ENCODE data around the gene DDX17.

DDX17 gene

DNA sequence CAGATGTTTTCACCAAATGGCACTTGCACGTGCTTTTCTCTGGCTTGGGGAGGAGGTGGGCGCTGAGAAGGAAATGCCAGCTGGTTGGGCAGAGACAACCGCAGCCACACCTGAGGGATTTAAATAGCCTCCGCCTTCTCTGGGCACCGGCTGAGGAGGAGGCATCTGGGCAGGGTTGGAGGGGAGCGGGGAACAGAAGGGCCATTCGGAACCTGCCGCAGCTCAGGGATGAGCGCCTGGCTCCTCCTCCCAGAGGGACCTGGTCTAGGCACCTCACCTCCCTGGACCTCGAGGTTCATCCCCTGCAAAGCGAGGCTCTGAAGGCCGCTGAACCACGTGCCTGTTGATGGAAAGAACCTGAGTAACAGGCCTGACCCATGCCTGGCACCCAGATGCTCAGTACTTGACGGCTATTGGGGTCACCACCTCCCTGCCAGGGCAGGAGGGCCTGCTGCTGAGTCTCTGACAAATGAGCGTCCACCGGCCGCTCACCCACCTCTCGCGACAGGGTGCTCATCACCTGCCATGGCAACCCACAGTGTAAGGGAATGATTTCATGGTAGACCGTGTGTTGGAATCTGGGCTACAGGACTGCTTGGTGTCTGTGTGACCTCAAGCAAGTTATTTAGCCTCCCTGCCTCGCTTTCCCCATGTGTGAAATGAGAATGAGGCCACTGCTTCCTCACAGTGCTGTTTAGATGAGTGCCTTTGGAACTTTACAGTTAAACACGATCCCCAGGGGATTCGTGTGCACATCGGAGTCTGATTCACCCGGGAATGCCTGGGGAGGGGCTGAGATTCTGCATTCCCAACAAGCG, 40.2 kb downstream of the DDX17 start:
- DNase-seq, result no peak

DNA sequence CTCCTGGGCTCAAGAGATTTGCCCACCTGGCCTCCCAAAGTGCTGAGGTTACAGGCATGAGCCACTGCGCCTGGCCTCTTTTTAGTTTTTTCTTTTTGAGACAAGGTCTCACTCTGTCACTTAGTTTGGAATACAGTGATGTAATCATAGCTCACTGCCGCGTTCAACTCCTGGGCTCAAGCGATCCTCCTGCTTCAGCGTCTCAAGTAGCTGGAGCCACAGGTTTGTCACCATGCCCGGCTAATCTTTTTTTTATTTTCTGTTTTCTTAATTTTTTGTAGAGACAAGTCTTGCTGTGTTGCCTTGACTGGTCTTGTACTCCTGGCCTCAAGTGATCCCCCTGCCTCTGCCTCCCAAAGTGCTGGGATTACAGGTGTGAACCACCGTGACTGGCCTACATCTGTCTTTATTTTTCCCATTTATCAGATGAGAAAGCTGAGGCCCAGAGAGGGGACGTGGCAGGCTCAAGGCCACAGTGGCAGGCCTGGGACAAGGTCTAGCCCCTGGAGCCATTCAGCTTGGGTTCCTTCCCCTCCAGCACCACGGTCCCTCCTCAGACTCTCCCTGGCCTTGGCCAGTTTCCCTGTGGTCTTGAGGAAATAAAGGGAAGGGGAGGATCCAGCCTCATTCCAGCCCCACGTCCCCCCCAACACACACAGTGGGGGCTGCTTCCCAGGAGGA, 41.0 kb downstream of the DDX17 start:
- DNase-seq, result no peak

DNA sequence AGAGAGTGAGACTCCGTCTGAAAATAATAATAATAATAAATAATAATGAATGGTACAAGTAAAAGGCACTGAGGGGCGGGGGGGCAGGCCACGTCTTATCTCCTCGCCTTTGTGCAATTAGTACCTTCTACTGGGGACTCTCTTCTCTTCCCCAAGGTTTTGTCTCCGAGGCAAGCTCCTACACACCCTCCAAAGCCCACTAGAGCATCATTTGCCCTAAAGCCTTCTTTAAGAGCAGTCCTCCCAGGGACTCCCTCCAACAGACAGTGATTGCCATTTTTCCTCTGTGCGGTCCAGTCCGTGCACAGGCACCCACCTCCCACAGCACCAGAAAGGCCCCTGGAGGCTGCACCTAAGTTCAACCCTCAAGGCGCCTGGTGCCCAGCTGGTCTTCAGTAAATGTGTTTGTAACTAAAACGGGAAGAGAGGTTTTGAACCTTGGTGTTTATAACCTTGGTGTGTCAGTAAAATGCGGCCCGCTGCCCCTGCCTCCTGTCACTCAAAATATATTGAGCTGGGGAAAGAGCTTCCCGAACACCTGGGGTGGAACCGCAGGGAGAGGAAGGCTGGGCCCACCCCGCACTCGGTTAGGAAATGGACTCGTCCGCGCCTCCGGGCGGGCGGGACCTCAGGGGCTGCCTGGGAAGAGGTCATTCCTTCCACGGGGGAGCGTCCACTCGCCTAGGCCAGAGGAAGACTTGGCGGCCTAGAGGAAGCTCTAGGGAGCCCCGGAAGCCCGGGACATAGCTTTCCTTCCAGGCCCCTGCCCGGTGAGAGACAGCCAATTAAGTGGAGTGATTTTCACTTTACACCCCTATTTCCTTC, 42.9 kb downstream of the DDX17 start:
- no peak for DNase-seq

DNA sequence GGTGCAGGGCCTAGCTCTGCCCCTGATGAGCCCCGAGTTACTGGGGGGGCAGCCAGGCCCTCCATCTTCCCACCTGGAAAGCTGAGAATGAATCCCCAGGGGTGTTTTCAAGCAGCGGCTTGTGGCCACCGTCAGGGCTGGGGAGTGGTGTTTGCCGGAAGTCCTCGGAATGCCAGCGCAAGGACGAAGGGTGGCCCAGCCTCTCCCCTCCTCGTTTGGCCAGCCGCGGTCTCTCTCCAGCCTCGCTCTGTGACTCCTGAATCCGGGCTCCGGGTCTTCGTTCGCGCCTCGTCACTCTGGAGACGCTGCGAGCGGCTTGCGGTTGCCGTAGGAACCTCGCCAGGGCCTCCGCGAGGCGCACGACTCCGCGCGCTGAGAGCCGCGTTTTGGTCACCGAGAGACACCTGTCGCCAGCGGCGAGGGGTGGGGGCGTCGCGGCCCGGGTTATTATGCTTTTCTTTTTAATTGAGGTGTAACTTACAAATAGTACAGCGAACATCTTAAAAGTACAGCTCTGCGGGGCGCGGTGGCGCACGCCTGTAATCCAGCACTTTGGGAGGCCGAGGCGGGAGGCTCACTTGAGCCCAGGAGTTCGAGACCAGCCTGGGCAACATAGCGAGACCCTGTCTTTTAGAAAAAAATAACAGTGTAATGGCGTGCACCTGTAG, 44.6 kb downstream of the DDX17 start:
- DNase-seq, result peak; percentile 42 to 66

DNA sequence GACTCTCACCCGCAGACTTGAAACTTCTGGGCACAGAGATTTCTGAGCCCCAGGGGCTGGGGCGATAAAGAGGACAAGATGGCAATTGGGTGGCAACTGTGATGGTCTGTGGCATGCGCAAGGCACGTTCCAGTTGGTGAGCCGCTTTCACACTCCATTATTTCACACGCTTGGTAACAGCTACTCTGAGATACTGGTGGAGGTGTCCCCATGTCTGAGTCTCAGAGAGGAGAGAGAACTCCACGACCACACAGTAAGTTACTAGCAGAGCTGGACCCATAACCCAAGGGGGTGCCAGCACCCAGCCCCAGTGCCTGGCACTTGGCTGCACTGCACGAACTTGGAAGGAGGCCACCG, 45.1 kb downstream of the DDX17 start:
- DNase-seq, result no peak

DNA sequence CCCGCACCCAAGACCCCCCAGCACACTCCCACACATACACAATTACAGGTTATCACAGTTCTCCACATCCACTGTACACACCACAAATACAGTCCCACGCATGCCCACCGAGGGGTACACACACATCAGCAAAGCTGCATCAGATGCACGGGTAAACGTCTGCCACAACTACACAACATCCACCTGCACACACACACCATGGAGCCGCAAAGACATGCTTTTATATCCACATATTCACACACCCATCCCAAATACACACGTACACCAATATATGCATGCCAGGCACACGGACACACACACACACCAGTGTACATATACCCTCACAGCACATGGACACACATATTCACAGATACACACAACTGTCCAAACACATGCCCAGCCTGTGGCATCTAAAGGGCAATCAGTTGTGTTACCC, 45.7 kb downstream of the DDX17 start:
- DNase-seq, result no peak

DNA sequence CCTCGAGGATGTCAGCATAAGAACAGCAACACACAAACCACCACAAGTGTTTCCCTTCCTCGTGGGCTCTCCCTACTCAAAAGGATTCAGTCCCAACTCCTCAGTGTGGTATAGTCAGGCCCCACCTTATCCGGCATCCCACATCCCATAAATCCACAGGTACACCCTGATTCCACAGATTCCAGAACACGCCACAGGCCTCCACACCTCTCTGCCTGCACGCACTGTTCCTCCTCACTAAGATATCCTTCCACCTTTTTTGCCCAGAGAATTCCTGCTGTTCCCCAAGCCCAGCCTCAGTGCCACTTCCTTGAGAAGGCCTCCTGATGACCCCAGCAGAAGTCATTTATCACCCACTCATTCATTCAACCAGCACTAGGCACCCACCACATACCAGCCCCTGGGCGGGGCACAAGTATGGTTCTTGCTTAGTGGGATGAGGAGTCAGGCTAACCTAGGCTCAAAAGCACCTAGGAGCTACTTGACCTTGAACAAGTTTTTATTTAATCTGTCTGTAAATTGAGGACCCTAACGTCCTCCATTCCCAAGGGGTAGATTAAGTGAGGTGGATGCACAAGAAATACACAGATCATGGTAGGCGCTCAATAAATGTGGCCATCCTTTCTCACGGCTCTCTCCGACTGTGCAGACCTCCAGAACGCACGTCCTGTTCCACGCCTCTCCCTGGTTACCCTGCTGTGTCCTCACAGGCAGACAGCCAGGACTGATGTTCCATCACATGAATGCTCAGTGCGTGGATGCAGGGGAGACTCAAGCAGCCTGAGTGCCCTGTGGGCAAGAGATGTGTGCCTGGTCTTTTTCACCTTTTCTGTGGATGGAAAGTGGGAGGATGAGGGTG, 49.0 kb downstream of the DDX17 start:
- no peak for DNase-seq

DNA sequence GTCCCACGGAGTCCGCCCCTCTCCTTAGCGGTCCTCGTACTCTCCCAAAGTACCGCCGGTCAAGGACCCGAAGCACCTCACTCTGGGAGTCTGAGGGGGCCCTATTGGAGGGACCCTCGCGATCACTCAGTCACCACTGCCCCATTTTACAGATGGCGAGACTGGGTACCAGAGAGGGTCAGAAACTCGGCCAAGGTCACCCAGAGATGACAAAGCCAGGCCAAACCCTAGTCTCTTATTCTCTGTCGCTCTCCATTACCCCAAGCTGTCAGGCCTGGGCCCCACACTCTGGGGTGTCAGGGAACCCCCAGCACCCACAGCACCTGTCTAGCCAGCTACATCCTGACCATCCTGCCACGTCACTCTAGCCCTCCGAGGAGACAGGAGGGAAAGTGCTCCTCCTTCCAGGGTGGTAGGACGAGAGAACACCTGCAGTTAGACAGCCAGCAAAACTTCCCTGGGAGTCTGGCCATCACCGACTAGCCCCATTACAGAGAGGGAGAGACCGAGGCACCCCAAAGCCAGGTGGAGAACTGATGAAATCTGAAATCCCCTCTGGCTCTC, 49.8 kb downstream of the DDX17 start:
- no peak for DNase-seq

DNA sequence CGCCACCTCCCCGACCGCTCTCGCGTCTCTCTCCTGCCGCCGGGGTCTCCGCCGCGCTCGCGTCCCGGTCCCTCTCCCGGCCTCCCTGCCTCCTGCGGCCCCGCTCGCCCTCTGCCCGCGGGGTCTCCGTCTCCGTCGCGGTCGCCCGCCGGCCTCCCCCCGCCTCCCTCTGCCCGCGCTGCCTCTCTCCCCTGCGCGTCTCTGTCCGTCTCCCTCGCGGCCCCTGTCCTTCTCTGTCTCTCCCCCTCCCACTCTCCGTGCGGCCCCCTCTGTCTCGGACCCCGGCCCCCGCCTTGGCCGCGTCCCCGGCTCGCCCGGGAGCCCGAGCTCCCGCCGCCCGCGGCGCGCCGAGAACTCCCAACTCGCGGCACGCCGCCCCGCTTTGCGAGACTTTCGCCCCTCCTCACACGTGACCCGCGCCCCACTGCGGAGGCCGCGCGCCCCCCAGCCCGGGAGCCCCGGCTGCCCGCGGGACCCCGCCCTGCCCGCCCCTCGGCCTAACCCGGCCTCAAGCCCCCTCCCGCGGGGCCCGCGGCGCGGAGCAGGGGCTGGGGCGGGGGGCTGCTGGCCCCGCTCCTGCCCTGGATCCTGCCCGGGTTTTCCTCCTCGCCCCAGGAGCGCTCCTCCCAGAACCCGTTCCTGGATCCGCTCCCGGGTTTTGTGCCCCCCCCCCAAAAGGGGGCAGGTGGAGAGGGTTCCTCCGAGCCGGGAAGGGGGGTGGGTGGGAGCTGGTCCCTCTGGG, 50.4 kb downstream of the DDX17 start:
- no peak for DNase-seq

DNA sequence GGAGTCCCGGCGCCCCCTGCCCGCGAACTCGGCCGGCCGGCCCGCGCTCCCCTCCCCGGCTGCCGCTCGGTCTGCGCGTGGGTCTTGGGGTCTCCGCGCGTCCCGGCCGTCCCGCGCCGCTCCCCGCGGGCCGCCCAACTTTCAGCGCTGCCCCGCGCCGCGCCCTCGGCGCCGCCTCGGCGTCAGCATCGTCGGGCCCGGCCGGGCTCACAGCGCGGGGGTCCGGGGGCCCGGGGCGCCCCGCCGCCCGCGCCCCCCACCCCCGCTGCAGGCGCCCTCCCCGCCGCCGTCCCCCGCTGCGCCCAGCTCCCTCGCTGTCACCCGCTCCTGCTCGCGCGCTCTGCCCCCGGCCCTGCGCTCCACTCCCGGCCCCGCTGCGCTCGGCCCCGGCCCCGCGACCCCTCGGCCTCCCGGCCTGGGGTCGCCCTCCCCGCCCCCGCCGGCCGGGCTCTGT, 51.0 kb downstream of the DDX17 start, which contains the start of gene KCNJ4:
Gene KCNJ4 (minus strand): TSS at position 124 of the 454 bp plus-strand sequence. CDS start 27,067 bp downstream, outside the sequence.
- DNase-seq, result no peak

DNA sequence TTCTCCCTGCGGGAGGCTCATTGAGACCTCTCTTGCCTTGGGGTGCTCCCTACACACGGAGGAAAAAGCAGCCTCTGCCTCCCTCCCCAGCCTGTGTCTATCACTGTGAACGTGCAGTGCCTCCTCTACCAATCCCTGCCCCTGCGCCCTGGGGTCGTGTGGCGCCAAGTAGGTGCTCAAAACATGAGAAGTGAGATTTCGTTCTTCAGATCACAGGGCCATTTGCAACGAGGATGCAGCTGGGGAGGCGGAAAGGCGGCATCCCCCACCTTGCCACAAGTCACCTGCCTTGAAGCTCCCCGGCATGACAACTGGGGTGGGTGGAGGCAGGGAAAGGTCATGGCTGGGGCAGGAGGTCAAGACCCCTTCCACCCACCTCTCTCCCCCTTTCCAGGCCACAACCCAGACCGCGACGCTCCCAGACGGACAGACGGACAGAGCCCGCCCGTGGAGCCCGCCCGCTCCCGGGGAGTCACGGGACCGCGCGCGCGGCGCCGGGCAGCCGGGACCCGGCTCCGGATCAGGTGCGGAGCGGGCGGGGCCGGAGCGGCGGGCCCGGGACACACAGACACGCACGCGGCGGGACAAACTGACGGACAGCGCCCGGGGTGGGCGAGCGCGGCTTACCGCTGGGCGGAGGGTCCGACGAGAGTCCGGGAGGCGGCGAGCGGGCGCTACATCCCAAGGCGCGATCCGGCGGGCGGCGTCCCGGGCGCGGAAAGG, 51.6 kb downstream of the DDX17 start:
- no peak for DNase-seq

DNA sequence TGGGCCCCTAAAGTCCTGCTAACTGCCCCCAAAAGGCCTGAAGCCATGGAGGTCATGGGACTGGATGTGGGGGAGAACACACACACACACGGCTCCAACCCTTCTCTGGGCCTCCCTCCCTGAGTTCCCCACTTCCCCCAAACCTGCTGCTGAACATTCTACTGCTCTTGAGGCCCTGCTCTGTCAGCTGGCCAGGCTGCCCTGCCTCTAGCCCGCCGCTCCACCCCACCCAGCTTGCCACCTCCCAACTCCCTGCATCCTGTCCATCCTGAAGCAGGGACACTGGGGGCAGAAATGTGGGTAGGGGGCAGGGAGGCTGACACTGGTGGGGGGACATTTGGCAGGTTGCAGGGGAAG, 52.1 kb downstream of the DDX17 start:
- no peak for DNase-seq

DNA sequence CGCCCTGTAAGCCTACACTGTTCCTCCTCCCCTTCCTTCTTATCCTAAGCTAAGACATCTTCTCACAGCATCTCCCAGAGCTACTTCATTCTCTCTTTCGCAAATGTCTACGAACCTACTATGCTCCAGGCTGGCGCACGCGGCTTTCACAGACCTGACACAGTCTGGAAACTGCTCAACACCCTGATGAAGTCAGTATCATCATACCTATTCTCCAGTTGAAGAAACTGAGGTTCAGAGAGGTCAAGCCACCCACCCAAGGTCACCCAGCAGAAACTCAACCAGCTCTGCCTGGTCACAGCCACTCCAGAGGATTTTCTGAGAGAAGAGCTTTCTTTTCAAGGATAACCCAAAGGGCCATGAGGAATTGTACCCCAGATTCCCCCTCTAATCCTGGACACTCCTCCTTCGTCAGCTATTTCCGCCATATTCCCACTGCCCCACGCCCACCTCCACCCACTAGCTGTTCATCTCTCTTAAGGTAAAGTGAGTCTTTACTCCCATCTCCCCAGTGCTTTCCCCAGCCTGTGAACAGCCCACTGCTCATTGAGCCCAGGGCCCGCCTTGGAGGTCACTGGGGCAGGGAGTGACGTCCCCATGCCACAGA, 52.9 kb downstream of the DDX17 start:
- no peak for DNase-seq

DNA sequence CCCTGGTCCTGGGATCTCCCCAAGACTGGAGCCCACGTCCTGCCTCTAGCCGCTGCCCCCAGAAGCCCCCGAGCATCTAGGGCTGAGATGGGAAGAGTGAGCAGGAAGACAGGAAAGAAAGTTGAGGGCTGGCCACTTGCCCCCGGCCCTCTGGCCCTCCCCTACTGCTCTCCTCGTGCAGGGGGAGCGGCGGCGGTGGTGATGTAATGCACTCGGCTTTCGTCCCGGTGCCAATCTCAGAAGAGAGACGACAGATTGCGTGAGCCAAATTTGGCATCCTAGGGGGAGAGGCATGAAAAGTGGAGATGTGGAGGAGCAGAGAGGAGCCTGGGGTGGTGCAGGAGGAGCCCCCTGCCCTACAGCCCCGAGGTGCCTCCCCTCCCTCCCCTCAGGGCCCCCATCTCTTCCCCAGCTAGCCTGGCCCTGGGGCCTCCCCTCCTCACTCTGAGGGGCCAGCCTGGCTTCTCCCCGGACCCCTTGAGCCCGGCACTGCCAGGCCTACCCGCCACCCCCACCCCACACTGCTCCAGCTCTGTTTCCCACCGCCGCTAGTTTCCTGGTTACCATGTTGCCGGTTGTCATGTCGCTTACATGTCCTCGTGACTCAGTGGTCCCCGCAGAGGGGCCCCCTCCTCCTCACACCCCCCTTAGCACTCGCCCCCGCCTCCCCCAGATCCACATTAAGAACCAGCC, 53.6 kb downstream of the DDX17 start:
- DNase-seq, result peak; percentile 22 to 31

DNA sequence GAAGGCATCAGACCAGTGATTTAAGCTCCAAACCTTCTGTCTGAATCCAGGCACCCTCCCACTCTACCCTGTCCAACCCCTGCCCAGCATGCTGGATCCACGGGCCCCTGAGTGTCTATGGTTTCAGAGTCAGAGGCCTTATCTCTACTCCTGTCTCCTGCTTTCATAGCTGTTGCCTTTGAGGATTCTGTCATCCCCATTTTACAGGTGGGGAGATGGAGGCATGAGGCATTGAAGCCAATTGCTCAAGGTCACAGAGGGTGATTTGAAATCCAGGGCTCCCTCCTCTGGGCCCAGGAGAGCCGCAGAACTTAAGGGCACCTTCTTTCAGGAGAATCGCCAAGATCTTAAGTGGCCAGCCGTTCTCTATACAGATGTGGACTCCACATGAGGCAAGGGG, 54.2 kb downstream of the DDX17 start:
- no peak for DNase-seq

DNA sequence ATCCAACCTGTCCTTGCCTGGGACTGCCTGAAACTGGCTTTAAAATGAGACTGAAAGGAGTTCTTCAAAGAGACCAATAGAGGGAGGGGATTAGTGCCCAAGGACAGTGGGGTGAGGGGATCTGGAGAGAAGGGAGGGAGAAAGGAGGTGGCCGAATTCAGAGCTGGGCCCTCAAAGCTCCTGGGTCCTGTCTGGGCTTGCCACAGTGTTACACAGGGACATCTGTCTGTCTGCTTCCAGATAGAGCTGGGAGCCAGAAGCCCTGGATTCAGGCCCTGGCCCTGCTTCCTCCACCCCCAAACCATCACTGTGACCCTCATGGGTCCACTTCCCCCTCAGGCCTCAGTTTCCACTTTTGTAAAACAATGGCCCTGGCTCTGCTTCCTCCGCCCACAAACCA, 54.7 kb downstream of the DDX17 start:
- DNase-seq, result no peak

DNA sequence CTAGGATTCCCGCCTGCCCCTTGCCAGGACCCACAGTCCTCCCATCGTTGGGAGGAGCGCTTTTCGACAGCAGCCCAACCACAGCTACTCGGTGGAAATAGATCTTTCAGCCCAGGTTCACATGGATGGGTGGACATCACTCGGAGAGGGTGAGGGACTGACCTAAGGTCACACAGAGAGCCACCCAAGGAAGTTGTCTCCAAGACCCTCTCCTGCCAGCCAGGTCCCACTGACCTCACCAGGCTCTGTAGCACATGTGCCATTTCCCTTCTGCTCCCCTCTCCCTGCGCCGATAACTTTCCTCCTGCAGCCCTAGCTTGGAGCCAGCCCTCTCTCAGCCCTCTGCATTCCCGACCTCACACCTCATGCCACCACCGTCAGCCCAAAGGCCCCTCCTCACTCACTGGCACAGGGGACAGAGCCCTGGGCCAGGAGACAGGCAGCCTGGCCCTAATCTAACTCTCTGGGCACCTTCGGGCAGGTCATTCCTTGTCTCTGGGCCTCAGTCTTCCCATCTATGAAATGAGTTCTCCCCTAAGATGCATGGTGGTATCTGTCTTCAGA, 55.8 kb downstream of the DDX17 start:
- no peak for DNase-seq

DNA sequence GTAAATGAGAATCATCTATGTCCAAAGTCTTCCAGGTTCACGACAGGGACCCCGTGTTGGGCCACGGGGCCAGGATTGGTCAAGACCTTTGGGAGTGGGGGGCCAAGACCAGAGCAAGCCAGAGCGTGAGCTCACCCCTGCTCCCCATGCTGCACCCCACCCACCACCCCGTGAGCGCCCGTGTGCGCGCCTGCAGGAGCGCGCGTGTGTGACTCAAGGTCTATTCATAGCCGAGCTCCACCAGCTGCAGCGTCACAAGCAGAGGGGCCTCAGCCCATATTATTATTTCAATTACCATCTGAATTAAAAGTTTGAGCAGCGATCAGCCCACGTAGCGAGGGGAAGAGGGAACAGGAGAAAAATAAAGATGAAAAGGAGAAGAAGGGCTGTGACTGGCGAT, 56.3 kb downstream of the DDX17 start:
- DNase-seq, result no peak

Measured in hippocampal formation (tissue), 2 donors.